ENCODE results near the gene RECQL5. TPM values are rescaled to one million over a fixed set of nuclear protein-coding genes. Genes with fewer than 3 reads are reported as not detected.

RECQL5 gene
- total RNA-seq, 2 donors from 2014 or later = 54.3 TPM

GRCh38 chr17:75684924-75685323, 18.0 kb upstream of the RECQL5 start:
- H3K9me3 ChIP-seq (ENCODE audit: control insufficient read depth, low read length) = no peaks in the 10 kb centered on the region
- no peak overlapping the region for H3K4me3 Mint-ChIP-seq
- H3K36me3 Mint-ChIP-seq (ENCODE audit: low read depth) = peaks cover 33% of the 10 kb centered on the region
- no peaks in the 10 kb centered on the region for H3K27me3 ChIP-seq (ENCODE audit: control insufficient read depth, insufficient read depth, low read length, poor library complexity, severe bottlenecking)
- no peak overlapping the region for H3K4me3 ChIP-seq (ENCODE audit: low read length)
- no peak for DNase-seq
- H3K9ac ChIP-seq (ENCODE audit: extremely low read depth, low read length, poor library complexity, severe bottlenecking) = no peak overlapping the region
- H3K36me3 ChIP-seq (ENCODE audit: control insufficient read depth, insufficient read depth, low read length) = peaks cover 39% of the 10 kb centered on the region
- TF ChIP-seq CTCF (conservative IDR thresholded peaks at IDR 0.05) = no peak
- no peaks in the 10 kb centered on the region for H3K27me3 Mint-ChIP-seq (ENCODE audit: insufficient read depth)
- peaks cover 3% of the 10 kb centered on the region for H3K4me1 Mint-ChIP-seq
- H3K9me3 Mint-ChIP-seq = no peaks in the 10 kb centered on the region
- 95 to 100% methylated on average over 3 to 7 of the region's 7 CpGs for WGBS, 2 experiments (ENCODE audit: insufficient coverage in 1 of 2, insufficient read length in 1 of 2)
- H3K27ac ChIP-seq (ENCODE audit: low read depth, low read length) = no peak overlapping the region
- H3K4me1 ChIP-seq (ENCODE audit: control insufficient read depth, insufficient read depth, low read length) = no peaks in the 10 kb centered on the region
- H3K27ac Mint-ChIP-seq = peak overlapping the region; percentile 48

GRCh38 chr17:75684249-75684648, 17.3 kb upstream of the RECQL5 start:
- Mint-ChIP-seq H3K4me1 (peaks cover 3% of the 10 kb centered on the region), H3K36me3 (ENCODE audit: low read depth) (peaks cover 37% of the 10 kb centered on the region), H3K4me3 (no peak overlapping the region), H3K27me3 (ENCODE audit: insufficient read depth) (no peaks in the 10 kb centered on the region), H3K9me3 (no peaks in the 10 kb centered on the region), H3K27ac (no peak overlapping the region)
- Histone ChIP-seq H3K27me3 (ENCODE audit: control insufficient read depth, insufficient read depth, low read length, poor library complexity, severe bottlenecking) (no peaks in the 10 kb centered on the region), H3K9ac (ENCODE audit: extremely low read depth, low read length, poor library complexity, severe bottlenecking) (no peak overlapping the region), H3K4me1 (ENCODE audit: control insufficient read depth, insufficient read depth, low read length) (no peaks in the 10 kb centered on the region), H3K4me3 (ENCODE audit: low read length) (no peak overlapping the region), H3K27ac (ENCODE audit: low read depth, low read length) (no peak overlapping the region), H3K36me3 (ENCODE audit: control insufficient read depth, insufficient read depth, low read length) (peaks cover 44% of the 10 kb centered on the region), H3K9me3 (ENCODE audit: control insufficient read depth, low read length) (no peaks in the 10 kb centered on the region)
- 100% methylated on average over 4 of the region's 5 CpGs for WGBS, 2 experiments (ENCODE audit: insufficient coverage in 1 of 2, insufficient read length in 1 of 2)
- TF ChIP-seq CTCF (conservative IDR thresholded peaks at IDR 0.05) = no peak
- no peak for DNase-seq

GRCh38 chr17:75683583-75683982, 16.6 kb upstream of the RECQL5 start:
- Mint-ChIP-seq H3K4me3 (no peak overlapping the region), H3K4me1 (peaks cover 3% of the 10 kb centered on the region), H3K27ac (no peak overlapping the region), H3K27me3 (ENCODE audit: insufficient read depth) (no peaks in the 10 kb centered on the region), H3K9me3 (no peaks in the 10 kb centered on the region), H3K36me3 (ENCODE audit: low read depth) (peaks cover 41% of the 10 kb centered on the region)
- Histone ChIP-seq H3K4me1 (ENCODE audit: control insufficient read depth, insufficient read depth, low read length) (no peaks in the 10 kb centered on the region), H3K36me3 (ENCODE audit: control insufficient read depth, insufficient read depth, low read length) (peaks cover 50% of the 10 kb centered on the region), H3K27ac (ENCODE audit: low read depth, low read length) (no peak overlapping the region), H3K4me3 (ENCODE audit: low read length) (no peak overlapping the region), H3K9ac (ENCODE audit: extremely low read depth, low read length, poor library complexity, severe bottlenecking) (no peak overlapping the region), H3K27me3 (ENCODE audit: control insufficient read depth, insufficient read depth, low read length, poor library complexity, severe bottlenecking) (no peaks in the 10 kb centered on the region), H3K9me3 (ENCODE audit: control insufficient read depth, low read length) (no peaks in the 10 kb centered on the region)
- 91 to 93% methylated on average over 4 of the region's 4 CpGs for WGBS, 2 experiments (ENCODE audit: insufficient coverage in 1 of 2, insufficient read length in 1 of 2)
- TF ChIP-seq CTCF (conservative IDR thresholded peaks at IDR 0.05) = no peak
- DNase-seq = no peak
